Activated CD4-positive, alpha-beta T cell treated with anti-CD3 and anti-CD28 coated beads for 48 hours (primary cell): ENCODE data around the gene DOK5.
A peak's percentile ranks its signal among the peaks of the same experiment; 100 is the strongest.

Experiments used
- DNase-seq: peaks from one replicate; pipeline ENCODE4 v3.0.0-alpha.2; 2020

DOK5 gene

GRCh38 chr20:54650052-54650719 lies 174.8 kb downstream of the DOK5 start:
- DNase-seq, result no peak

GRCh38 chr20:54651252-54651651 lies 175.9 kb downstream of the DOK5 start:
- DNase-seq, result no peak

GRCh38 chr20:54654450-54654849 lies 179.1 kb downstream of the DOK5 start:
- no peak for DNase-seq

- DNase-seq, result no peak
Measured at GRCh38 chr20:54657268-54657826, 182.0 kb downstream of the DOK5 start.

GRCh38 chr20:54658525-54658924 lies 183.1 kb downstream of the DOK5 start:
- no peak for DNase-seq

GRCh38 chr20:54661265-54661664 lies 185.9 kb downstream of the DOK5 start:
- no peak for DNase-seq

GRCh38 chr20:54661880-54662465 lies 186.6 kb downstream of the DOK5 start:
- no peak for DNase-seq

- DNase-seq, result no peak
Measured at GRCh38 chr20:54665812-54666211, 190.4 kb downstream of the DOK5 start.

GRCh38 chr20:54668271-54669039 lies 193.1 kb downstream of the DOK5 start:
- peak; percentile 59 for DNase-seq

GRCh38 chr20:54669040-54669363 lies 193.6 kb downstream of the DOK5 start:
- DNase-seq, result no peak

GRCh38 chr20:54678253-54678652 lies 202.9 kb downstream of the DOK5 start:
- DNase-seq, result no peak

- no peak for DNase-seq
Measured at GRCh38 chr20:54680439-54680838, 205.0 kb downstream of the DOK5 start.

GRCh38 chr20:54680872-54681619 lies 205.7 kb downstream of the DOK5 start:
- DNase-seq, result peak; percentile 33

GRCh38 chr20:54681869-54682268 lies 206.5 kb downstream of the DOK5 start:
- no peak for DNase-seq

- no peak for DNase-seq
Measured at GRCh38 chr20:54688476-54688875, 213.1 kb downstream of the DOK5 start.

- no peak for DNase-seq
Measured at GRCh38 chr20:54690323-54690722, 214.9 kb downstream of the DOK5 start.

GRCh38 chr20:54691327-54691726 lies 215.9 kb downstream of the DOK5 start:
- DNase-seq, result no peak

- DNase-seq, result no peak
Measured at GRCh38 chr20:54692168-54692887, 216.9 kb downstream of the DOK5 start.

GRCh38 chr20:54694516-54694915 lies 219.1 kb downstream of the DOK5 start:
- DNase-seq, result no peak

GRCh38 chr20:54698373-54698772 lies 223.0 kb downstream of the DOK5 start:
- no peak for DNase-seq
